HG03060 (cell line): ENCODE data around the gene HDDC2.

Experiments used
- ATAC-seq: cut with Tn5 transposase; IDR thresholded peaks from one replicate; pipeline ENCODE4 v1.9.1; 2021; ENCODE audit warnings: low read depth, moderate number of reproducible peaks; ENCODE audit not compliant: unreplicated experiment

The HDDC2 gene

DNA sequence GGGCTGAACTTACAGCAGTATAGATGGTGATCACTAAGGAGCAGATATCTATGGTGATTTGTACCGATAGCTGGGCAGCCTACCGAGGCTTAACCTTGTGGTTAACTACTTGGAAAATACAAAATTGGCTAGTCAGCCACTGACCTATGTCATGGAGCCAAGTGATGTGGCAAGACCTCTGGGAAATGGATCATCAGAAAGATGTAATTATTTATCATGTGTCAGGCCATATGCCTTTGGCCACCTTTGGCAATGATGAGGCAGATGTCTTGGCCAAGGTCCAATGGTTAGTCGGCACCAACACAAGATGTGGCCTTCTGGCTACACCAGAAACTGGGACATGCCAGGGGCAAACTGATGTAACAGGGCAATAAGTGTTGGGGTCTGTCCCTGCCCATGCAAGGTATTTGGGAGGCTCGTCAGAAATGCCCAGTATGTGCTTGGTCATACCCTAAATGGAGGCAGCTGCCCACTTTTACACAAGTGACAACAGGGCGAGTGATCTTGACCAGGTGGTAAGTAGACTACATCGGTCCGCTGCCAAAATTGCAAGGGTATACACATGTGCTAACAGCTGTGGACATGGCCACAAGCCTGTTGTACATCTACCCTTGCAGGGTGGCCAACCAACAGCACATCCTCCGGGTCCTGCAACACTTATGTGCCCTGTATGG lies 30.1 kb downstream of the HDDC2 start:
- ATAC-seq, result no peak

DNA sequence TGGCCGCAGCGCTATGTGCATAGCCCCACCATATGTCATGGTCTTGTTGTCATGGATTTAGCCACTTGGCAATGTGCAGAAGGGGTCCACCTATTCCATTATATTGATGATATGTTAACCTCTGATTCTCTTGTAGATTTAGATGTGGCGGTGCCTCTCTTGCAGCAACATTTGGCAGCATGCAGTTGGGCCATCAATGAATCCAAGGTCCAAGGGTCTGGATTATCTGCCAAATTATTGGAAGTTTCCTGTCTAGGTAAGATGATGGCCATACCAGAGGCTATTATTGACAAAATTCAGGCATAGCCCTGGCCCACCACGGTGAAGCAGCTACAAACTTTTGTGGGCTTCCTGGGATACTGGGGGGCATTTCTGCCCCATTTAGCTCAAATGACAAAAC lies 31.4 kb downstream of the HDDC2 start:
- no peak for ATAC-seq

DNA sequence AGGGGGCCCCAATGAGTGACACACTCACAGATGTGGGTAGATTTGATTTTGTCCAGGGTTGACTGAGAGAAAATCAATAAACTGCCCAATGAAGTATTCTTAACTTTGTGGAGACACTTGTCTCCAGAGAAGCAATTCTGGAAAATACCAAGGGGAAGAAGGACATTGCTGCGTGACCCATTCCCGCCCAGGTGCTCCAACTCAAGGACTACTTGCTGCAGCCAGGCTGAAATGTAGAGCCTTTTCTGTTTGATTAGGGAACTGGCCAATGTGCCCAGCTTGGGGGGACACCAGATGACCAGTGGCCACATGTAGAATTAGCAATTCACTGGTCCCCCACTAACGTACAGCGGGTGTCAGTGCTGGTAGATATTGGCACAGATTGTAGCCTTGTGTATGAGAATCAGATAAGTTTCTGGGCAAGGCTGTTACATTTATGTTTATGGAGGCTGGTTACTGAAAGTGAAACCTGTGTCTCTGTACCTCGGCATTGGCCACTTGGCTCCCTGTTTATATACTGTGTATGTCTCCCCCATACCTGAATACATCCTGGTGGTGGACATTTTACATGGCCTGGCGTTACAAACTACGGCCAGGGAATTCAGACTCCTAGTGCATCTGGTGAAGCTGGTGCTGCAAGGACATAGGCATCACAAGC lies 32.3 kb downstream of the HDDC2 start:
- ATAC-seq, result no peak

DNA sequence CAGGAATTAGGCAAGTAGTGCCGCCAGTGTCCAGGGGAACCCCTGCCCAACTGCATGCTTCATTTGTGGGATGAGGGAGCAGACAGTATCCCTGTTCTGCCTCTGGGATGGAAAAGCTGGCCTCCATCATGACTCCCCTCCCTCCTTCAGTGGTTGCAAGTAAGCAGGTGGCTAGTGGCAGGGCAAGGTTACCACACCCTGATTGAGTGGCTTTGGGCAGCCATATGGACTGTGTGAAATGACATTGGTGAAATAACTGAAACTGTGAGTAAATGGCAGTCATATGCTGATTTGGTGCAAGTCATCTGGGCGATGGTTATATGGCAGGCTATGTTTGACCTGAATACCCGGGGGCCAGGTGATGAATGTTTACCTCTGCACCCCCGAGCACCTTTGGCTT lies 33.0 kb downstream of the HDDC2 start:
- no peak for ATAC-seq

DNA sequence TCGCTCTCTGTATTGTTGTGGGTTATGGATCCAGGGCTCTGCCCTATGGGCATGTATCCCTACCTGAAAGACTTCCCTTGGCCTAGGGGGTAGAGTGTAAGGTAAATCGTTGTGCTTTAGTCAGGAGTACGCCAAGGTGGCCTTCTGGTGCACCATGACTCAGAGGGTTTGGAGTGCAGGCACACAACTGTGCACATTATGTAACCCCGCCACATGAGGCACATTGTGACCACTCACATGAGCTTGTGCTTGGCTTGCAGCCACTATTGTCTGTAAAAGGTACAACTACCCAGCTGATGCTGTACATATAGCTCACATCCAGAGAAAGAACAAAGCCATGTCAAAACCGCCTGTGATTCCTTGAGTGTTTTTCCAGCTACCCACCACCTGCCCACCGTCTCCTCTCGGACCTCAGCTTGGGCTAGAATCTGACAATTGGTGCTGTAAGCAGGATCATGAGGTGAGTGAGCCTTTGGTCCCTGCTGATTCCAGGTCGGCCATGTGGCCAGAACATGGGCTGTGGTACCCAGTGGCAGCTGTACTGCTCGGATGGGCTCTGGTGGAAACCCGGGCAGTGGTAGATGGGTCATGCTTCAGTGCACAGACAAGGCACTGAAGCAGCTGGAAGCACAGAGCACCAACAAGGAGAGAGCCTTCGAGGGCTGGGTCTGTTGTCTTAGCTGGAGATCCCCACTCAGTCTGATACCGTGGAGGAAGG lies 33.8 kb downstream of the HDDC2 start:
- ATAC-seq, result no peak

DNA sequence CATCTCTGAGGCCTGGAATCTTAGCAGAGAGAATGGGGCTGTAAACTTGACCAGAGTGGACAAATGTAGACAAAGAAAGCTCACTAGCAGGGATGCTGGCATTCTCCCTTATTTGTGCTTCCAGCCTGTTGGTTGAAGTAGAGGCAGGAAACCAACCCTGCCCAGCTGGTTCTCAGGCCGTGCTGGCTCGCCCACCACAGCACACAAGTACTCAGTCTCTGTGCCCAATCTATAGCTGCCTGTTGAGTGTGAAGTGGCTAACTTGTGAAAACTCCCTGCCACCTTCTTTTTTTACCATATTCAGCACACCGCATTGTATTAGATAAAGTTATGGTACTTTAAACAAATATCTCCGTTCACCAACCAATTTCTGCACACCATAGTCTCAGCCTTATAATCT lies 37.3 kb downstream of the HDDC2 start:
- no peak for ATAC-seq

DNA sequence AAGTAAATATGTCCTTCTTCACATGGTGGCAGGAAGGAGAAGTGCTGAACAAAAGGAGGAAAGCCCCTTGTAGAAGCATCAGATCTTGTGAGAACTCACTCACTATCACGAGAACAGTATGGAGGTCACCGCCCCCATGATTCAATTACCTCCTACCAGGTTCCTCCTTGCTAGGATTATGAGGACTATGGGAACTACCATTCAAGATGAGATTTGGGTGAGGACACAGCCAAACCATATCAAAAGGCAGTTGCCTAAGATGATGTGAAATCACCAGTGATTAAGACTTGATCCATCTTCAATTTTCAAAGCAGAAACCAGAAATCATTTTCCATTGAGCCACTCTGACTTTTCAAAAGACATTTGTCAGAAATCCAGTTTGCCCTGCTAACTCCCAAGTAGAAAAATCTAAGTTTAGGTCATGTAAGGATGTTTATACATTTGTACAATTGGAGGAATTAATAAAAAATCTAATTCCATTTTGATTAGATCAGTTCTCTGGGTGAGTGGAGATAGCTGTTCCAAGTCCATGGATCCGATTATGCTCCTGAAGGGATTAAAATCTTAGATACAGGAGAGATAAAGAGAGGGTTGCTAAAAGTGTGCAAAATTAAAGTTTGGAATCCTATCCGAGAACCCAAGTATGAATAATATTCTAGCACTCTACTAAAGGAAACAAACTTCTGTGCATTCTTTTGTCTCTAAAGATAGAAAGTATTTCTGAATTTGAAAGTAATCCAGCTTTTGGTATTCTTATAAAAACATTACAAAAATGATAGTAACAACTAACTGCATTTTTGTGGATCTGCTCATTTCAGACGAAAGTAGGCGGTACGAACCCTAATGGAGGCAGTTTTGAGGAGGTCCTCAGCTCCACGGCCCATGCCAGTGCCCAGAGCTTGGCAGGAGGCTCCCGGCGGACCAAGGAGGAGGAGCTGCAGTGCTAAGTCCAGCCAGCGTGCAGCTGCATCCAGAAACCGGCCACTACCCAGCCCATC lies 39.5 kb downstream of the HDDC2 start:
- no peak for ATAC-seq

DNA sequence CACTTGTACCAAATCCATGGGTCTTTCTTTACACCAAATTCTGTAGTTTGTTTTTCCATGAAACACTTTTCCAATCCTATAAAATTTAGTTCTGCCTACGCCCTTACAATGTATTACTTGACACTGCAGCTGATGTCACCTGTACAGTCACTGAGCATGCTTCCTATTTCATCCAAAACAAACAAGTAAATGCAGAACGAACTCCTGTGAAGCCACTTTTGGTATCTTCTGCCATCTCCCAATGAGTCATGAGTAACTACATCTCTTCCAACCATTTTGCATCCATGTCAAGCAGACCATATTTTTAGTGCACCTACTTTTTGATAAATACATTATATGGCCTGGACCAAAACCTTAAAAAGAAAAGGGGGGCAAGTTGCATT lies 42.4 kb downstream of the HDDC2 start:
- ATAC-seq, result no peak

DNA sequence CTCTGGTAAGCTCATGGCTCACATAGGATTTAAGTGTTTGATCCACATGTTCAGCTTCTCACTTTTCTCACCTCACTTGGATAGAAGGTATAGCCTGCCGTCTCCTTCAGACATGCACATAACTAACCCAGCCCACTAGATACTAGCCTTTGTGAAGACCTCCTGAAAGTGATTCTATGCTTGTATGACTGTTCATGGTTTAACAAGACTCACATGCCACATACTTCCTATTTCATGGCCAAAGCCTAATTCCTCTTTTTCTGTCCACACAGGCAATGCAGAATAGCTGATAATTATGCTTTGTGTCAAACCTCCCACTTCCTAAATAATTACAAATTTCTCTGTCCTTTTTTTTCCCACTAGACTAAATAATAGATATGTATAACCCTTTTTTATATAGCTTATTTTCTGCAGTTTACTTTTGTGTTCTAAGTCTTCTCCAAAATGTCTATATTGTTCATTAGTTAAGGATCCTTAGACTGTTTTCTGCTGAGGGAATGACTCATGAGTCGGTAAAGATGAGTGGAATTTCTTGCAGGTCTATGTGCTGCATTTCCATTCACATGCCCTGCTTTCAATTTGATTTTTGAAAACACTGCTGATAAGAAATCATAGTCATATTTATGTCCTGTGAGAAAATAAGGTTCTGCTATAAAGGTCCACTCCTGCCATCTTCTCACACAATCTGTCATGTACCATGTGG lies 43.0 kb downstream of the HDDC2 start:
- no peak for ATAC-seq

DNA sequence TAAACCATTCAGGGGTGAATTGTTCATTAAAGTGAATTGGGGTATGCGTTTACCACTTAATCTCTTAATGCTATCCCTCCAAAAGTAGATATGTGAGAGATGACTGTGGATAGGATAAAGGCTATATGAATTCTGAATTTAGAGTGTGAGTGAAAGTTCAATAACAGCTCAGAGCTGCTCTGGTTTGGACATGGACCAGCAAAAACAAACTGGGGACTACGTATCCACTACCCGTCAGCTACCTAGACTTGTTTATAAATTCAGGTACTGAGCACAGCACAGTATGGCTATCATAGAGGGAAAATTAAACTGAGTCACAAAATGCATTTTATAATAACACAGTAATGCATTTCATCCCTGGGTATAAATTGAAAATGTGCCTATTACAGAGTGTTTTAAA lies 44.4 kb downstream of the HDDC2 start:
- ATAC-seq, result no peak

DNA sequence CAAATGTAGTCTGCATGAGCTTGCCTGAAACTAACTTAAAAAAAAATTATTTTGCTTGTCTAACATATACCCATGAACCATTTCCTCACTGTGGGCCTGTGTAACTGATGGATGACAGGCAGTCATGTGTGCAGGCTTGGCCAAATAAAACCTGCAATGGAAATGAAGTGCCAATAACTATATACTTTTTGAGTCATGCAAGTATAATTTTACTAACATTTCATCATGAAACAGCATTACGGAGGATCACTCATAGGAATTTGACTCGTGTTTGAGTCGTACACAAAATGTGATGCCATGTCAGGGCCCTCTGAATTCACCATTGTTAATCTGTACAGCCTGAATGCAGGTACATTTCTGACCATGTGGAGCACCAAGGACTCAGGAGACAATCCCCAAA lies 46.6 kb downstream of the HDDC2 start:
- no peak for ATAC-seq

DNA sequence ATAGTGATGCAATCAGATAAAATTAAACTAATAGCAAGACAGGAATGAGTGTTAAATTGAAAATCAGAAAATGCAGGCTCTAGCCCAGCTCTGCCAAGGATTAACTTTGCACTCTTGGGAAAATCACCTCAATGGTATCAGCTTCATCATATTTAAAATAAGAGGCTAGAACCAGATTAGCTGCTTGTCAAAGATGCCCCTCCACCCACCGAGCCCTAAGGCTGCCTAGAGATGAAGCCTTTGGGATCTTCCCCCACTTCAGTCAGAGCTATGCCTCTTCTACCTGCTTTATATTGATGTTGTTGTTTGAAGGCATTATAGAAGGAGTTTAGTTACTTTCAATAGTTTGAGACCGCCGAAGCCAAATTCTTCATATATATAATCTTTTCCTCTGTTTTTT lies 47.4 kb downstream of the HDDC2 start:
- no peak for ATAC-seq

DNA sequence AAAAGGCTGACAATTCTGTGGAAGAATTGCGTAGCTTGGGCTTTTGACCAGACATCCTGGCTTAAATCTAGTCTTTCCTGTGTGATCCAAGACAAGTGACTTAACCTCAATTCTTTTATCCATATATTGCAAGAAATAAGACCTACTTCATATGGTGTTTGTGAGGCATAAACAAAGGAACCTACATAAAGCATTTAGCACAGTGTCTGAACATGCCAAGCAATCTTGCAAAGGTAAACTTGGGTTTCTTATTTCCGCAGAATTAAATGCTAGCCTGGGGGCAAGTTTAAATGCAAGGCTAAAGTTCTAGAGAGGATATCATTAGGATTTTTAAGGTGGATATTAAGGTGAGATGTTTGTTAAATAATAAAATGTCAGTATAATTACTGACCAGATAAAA lies 47.9 kb downstream of the HDDC2 start:
- no peak for ATAC-seq

DNA sequence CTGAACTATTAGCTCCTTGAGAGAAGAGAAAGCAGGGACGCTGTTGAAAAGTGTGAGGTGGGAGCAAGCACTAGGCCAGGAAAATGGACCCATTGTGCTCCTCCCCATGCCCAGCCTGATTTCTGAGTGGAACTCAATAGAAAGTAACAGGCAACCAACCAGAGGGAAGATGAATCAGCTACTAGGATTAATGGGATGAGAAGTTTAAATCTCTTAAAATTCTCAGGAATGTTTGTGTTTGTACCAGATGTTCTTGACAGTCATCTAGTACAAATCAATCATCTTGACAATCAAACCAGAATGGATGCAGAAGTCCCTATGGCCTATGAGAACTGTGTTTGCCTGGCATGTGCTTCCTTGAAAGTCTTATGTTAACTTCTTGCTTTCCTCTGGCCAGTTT lies 48.9 kb downstream of the HDDC2 start:
- no peak for ATAC-seq

DNA sequence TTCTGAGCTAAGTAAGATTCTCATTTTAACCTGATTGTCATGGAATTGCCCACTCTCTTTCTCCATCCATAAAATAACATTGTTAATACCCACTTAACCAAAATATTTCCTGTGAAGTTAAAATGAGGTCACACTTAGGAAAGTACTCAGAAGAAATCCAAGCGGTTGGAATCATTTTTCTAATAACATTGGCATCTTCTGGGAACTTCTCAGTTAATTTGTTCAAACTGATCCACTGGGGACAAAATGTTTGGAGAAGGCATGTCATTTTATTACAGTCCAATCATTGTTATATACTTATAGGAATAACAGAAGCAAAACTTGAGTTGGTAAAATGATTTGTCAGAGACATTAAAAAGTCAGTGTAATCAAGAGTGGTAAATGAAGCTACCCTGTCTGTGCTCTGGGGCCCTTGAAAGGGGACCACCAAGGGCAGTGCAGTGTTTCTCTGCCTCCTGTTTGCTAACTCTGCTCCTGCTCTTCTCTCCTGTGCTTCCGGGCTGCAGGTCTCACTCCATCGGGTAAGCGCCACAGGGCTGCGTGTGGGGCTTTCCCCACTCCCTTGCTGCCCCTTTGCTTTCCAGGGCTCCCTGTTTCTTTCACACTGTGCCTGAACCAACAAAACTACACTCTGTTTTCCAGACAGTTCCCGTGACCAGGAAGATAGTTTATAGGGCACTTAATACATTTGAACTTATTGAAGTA lies 50.1 kb downstream of the HDDC2 start:
- no peak for ATAC-seq

DNA sequence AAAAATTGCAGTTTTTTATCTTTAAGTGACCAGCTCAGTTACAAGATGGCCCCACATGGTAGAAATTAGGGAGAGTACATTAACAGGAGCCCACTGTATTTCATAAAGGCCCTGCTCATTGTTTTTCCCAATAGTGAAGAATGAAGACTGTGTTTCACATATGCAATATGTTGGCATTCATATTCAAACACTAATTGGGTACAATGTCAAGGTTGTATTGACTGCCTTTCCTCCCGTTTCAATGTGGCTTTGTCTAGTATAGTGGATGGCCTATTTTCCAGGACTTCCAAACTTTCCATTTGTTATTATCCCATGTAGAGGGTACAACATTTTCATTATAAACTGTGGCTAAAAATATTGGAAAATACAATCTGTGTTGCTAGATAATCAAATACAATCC lies 51.3 kb downstream of the HDDC2 start:
- no peak for ATAC-seq

DNA sequence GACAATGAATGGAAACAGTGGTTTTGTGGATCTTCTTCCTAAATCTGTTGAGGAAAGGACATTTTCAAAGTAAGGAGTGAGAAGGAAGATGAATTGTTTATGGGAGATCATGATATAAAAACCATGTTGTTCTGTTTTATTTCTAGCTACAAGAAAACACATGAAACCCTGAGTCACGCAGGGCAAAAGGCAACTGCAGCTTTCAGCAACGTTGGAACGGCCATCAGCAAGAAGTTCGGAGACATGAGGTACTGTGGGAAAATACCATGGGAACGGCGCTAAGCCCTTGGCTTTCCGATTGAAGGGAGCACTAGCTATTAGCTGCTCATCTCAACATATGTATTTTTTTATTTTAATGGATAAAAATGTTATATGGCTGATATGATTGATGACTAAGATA lies 53.6 kb downstream of the HDDC2 start:
- no peak for ATAC-seq

DNA sequence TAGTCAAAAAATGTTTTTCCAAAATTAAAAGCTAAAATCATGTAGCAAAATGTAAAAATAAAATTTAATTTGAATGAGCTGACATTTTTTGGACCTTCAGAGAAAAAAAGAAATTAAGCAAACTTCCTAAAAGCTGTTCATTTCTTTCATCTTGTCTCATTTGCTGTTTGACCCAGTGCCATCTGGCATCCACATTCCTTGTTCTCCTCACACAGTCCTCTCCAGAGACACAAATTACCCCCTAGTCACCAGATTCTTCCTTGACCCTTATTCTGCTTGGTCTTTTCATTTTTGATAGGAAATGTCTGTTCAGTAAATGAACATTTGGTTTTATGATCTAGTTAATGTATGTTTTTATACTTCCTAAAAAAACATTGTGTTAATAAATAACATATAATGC lies 55.2 kb downstream of the HDDC2 start:
- ATAC-seq, result no peak

DNA sequence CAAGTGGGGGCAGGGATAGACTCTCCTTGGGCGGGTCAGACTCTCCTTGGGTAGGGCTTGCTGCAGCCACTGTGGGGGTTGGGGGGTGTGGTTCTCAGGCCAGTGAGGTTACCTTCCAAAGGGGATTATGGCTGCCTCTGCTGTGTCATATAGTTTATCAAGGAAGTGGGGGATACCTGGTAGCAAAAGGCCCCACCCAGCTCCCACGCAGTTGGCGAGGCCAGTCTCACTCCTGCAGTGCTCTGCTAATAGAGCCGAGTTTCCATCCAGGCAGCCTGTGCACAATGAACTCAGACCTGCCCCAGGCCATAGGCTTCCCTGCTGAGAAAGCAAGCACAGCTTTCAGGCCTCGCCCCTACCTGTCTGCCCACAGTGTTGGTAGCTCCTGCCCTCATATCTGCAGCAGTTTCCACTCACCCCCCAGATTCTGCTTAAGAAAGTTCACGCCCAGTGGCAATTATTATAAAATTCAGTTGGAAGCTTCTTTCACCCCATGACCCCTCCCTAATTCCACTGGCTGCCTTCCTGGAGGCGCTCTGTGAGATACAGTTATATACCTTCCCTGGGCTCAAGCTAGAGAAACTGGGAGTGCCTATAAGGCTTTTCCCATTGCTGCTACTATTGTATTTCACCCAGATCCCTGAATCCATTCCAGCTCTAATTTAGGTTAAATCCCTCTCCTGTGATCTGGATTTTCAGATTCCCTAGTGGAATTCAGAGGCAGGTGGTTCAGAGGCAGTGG lies 56.1 kb downstream of the HDDC2 start:
- no peak for ATAC-seq
